HepG2 (cell line): Measurements from ENCODE around the gene ADPGK. TPM values are rescaled to one million over a fixed set of nuclear protein-coding genes. Genes with fewer than 3 reads are reported as not detected.
A peak's percentile ranks its signal among the peaks of the same experiment; 100 is the strongest.

Experiments used
- ATAC-seq: fragments of 200-7000 bp; cut with Tn5 transposase; 3 replicates; pipeline ENCODE4 v1.9.1; 2020; ENCODE audit warnings: mild to moderate bottlenecking, moderate library complexity
- BruUV-seq: library from RNA; stranded (reverse); fragments of 400-500 nt; replicated peaks from 2 replicates; lab custom pipeline; 2021; lab: Mats Ljungman, UMichigan
- CTCF ChIA-PET: fragments of 300-600 bp; formaldehyde crosslinking; extraction: SDS; loops from one replicate; lab custom pipeline; 2021; ENCODE audit warnings: low total read pairs, inconsistent platforms, low intra/inter-chr PET ratio; lab: Yijun Ruan, JAX
- POLR2A ChIA-PET: fragments of 350-600 bp; sonication (Branson Sonifier 250); formaldehyde crosslinking; loops from one replicate; lab custom pipeline; 2020; ENCODE audit warnings: antibody characterized with exemption, inconsistent platforms; lab: Yijun Ruan, JAX
- DNase-seq: peaks from one replicate; pipeline ENCODE4 v3.0.0-alpha.2; 2015; ENCODE audit warnings: low spot score
- FAIRE-seq: peaks from 3 replicates; lab custom pipeline; 2011; peaks lifted over from hg19 to GRCh38; lab: Jason Lieb, UNC
- H2AFZ ChIP-seq: one replicate; pipeline ENCODE4 v1.6.1; 2011; ENCODE audit warnings: low read length, inconsistent platforms
- H3K27ac ChIP-seq: fragments of 300-600 bp; 3 replicates; pipeline ENCODE4 v1.8.0; 2011; ENCODE audit warnings: mixed run types, mild to moderate bottlenecking, mixed read lengths, low read length, inconsistent platforms; ENCODE audit not compliant: insufficient read depth; ENCODE audit errors: extremely low read length
- H3K27me3 ChIP-seq, 2 experiments: fragments of 200-600 bp in 1 of 2; 2 replicates in 1 of 2; 3 replicates in 1 of 2; pipeline versions ENCODE4 v1.6.0 to v1.8.0; 2011; ENCODE audit warnings: low read length in 2 of 2, mild to moderate bottlenecking in 2 of 2, moderate library complexity in 2 of 2, inconsistent platforms in 1 of 2; ENCODE audit not compliant: insufficient read depth in 2 of 2, control insufficient read depth in 1 of 2
- H3K36me3 ChIP-seq, 2 experiments: fragments of 200-600 bp in 1 of 2; replicated peaks in 1 of 2; 2 replicates in 1 of 2; 3 replicates in 1 of 2; pipeline versions ENCODE4 v1.5.1 to v1.8.0; 2011; ENCODE audit warnings: low read length in 2 of 2, inconsistent platforms in 1 of 2; ENCODE audit not compliant: insufficient read depth in 2 of 2, control insufficient read depth in 1 of 2
- H3K4me1 ChIP-seq: 2 replicates; pipeline ENCODE4 v1.5.1; 2012; ENCODE audit warnings: low read length, inconsistent platforms; ENCODE audit not compliant: insufficient read depth
- H3K4me2 ChIP-seq: 2 replicates; pipeline ENCODE4 v1.6.0; 2011; ENCODE audit warnings: low read depth, low read length, inconsistent platforms
- H3K4me3 ChIP-seq, 3 experiments: fragments of 200-600 bp in 1 of 3; sonication (generic), shearing (Covaris generic) in 1 of 3; replicated peaks in 1 of 3; 2 replicates each; pipeline ENCODE4 v1.5.1; 2011 to 2016; ENCODE audit warnings: low read length in 3 of 3, inconsistent platforms in 2 of 3, low read depth in 2 of 3, mild to moderate bottlenecking in 2 of 3, control low read depth in 1 of 3, mixed read lengths in 1 of 3; ENCODE audit not compliant: insufficient read depth in 1 of 3
- H3K79me2 ChIP-seq: one replicate; pipeline ENCODE4 v1.6.1; 2011; ENCODE audit warnings: low read length, inconsistent platforms; ENCODE audit not compliant: insufficient read depth
- H3K9ac ChIP-seq: 2 replicates; pipeline ENCODE4 v1.6.0; 2011; ENCODE audit warnings: mild to moderate bottlenecking, low read depth, low read length, inconsistent platforms; ENCODE audit not compliant: insufficient read depth
- H3K9me3 ChIP-seq: 2 replicates; pipeline ENCODE4 v1.5.1; 2012; ENCODE audit warnings: mild to moderate bottlenecking, low read length
- H4K20me1 ChIP-seq: 2 replicates; pipeline ENCODE4 v1.6.0; 2011; ENCODE audit warnings: inconsistent platforms, mild to moderate bottlenecking, low read length, moderate library complexity; ENCODE audit not compliant: insufficient read depth
- CAMTA2 ChIP-seq: sonication (generic); formaldehyde crosslinking; IDR thresholded peaks from 2 replicates; pipeline ENCODE4 v1.4.0; 2020; ENCODE audit warnings: mild to moderate bottlenecking, missing genetic modification reagents, borderline replicate concordance
- CCDC6 ChIP-seq: sonication (generic); formaldehyde crosslinking; IDR thresholded peaks from 2 replicates; pipeline ENCODE4 v1.8.1; 2022; ENCODE audit warnings: mild to moderate bottlenecking, missing genetic modification reagents, moderate library complexity
- ISL2 ChIP-seq: sonication (generic); formaldehyde crosslinking; IDR thresholded peaks from 2 replicates; pipeline ENCODE4 v1.5.0; 2020; ENCODE audit warnings: missing genetic modification reagents
- MTF1 ChIP-seq: sonication (generic); formaldehyde crosslinking; IDR thresholded peaks from 2 replicates; pipeline ENCODE4 v1.5.0; 2020; ENCODE audit warnings: missing genetic modification reagents
- NFIB ChIP-seq: sonication (generic); formaldehyde crosslinking; IDR thresholded peaks from 2 replicates; pipeline ENCODE4 v1.9.0; 2021; ENCODE audit warnings: missing genetic modification reagents, mild to moderate bottlenecking, borderline replicate concordance
- RAD21 ChIP-seq: fragments of 450-650 bp; formaldehyde crosslinking; IDR thresholded peaks from 2 replicates; pipeline ENCODE4 v1.5.0; 2020; ENCODE audit warnings: mild to moderate bottlenecking
- SIX1 ChIP-seq: sonication (generic); formaldehyde crosslinking; IDR thresholded peaks from 2 replicates; pipeline ENCODE4 v1.4.0; 2020; ENCODE audit warnings: missing genetic modification reagents, borderline replicate concordance
- SMC3 ChIP-seq: IDR thresholded peaks from 2 replicates; pipeline ENCODE4 v1.6.1; 2011; ENCODE audit warnings: low read length, improper control_type of control experiment
- STAG1 ChIP-seq: sonication (generic); formaldehyde crosslinking; IDR thresholded peaks from 2 replicates; pipeline ENCODE4 v1.4.0; 2020; ENCODE audit warnings: missing genetic modification reagents
- ZNF430 ChIP-seq: sonication (generic); formaldehyde crosslinking; IDR thresholded peaks from 2 replicates; pipeline ENCODE4 v1.9.0; 2021; ENCODE audit warnings: mild to moderate bottlenecking, missing genetic modification reagents
- WGBS: methylation state at CpG from one replicate; pipeline ENCODE4 v1.1.6; 2017; ENCODE audit warnings: low lambda C conversion rate; 5-methylcytosine and 5-hydroxymethylcytosine counted together
- in situ Hi-C: cut with HindIII; loops from 2 replicates; pipeline ENCODE4 v1.10.0; 2017; ENCODE audit warnings: low pct_unique_long_range_greater_than_20kb; ENCODE audit not compliant: extremely low pct_ligation_motif_present
- intact Hi-C: fragments of 100-400 bp; cut with micrococcal nuclease; formaldehyde crosslinking; loops from one replicate; pipeline ENCODE4 v1.10.0; 2022; ENCODE audit not compliant: unreplicated experiment
- polyA plus RNA-seq, 8 experiments: library from polyadenylated mRNA; depleted of rRNA in 3 of 8; stranded (reverse) in 7 of 8; unstranded in 1 of 8; fragments of >200 nt; fragmentation: Illumina TruSeq in 4 of 8; extraction: Trizol in 4 of 8; gene quantifications; 2 replicates each; pipeline versions ENCODE4 v1.2.1 to v1.2.3, GENCODE V29; 2011 to 2016; ENCODE audit warnings: low read depth in 4 of 8, missing spikeins in 1 of 8, mixed read lengths in 1 of 8; ENCODE audit not compliant: insufficient read depth in 1 of 8
- total RNA-seq, 5 experiments: library from RNA; depleted of rRNA; stranded (reverse); fragments of >200 nt; fragmentation: Illumina TruSeq; extraction: Trizol; gene quantifications; 2 replicates each; pipeline ENCODE4 v1.2.3, GENCODE V29; 2016; ENCODE audit warnings: low read depth in 1 of 5
- TF ChIP-seq, protein P1 (sequence below): sonication (generic); formaldehyde crosslinking; IDR thresholded peaks from 2 replicates; pipeline ENCODE4 v1.8.0; 2022; ENCODE audit warnings: mild to moderate bottlenecking, missing genetic modification reagents
- TF ChIP-seq, protein P2 (sequence below): sonication (generic); formaldehyde crosslinking; IDR thresholded peaks from 2 replicates; pipeline ENCODE4 v1.5.0; 2020; ENCODE audit warnings: mild to moderate bottlenecking, missing genetic modification reagents, moderate library complexity

Gene ADPGK
- total and polyA plus RNA-seq, 2 of the 13 experiments (the other 11 are each of a cell fraction or from before 2014, with no cell fraction given), result 61.6 to 67.5 TPM

- Histone ChIP-seq H4K20me1 (no peaks in the 10 kb centered on the region), H3K79me2 (no peaks in the 10 kb centered on the region), H3K27me3 (no peaks in the 10 kb centered on the region), H3K4me3 (no peak overlapping the region), H3K4me2 (no peak overlapping the region), H3K4me1 (peaks cover 19% of the 10 kb centered on the region), H3K36me3 (peaks cover 0 to under 1% of the 10 kb centered on the region in 2 experiments; a peak in 1 of 5 replicates), H3K9me3 (no peaks in the 10 kb centered on the region), H3K27ac (no peak overlapping the region), H3K9ac (no peak overlapping the region), H2AFZ (no peak overlapping the region)
- in situ Hi-C loops (no loop called here), intact Hi-C loops (loop anchor here (5.0 kb wide), 1 partner anchor 58 kb away; the partner anchor contains the start of gene ADPGK)
- ChIA-PET POLR2A (no interaction called here), CTCF (no interaction called here)
- no peak for ATAC-seq
- no peak for DNase-seq
- WGBS, result 92% methylated on average over 1 of the region's 1 CpG
- BruUV-seq, result no TSS peak
- no peak for TF ChIP-seq ZNF430
- TF ChIP-seq, protein P1, sequence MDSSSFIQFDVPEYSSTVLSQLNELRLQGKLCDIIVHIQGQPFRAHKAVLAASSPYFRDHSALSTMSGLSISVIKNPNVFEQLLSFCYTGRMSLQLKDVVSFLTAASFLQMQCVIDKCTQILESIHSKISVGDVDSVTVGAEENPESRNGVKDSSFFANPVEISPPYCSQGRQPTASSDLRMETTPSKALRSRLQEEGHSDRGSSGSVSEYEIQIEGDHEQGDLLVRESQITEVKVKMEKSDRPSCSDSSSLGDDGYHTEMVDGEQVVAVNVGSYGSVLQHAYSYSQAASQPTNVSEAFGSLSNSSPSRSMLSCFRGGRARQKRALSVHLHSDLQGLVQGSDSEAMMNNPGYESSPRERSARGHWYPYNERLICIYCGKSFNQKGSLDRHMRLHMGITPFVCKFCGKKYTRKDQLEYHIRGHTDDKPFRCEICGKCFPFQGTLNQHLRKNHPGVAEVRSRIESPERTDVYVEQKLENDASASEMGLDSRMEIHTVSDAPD (CRISPR knock-in tag), result no peak
- TF ChIP-seq CCDC6 (CRISPR knock-in tag), result no peak
- no peak for TF ChIP-seq MTF1 (CRISPR knock-in tag)
- no peak for FAIRE-seq
Observed at GRCh38 chr15:72724028-72724427, 59.5 kb downstream of the ADPGK start.

GRCh38 chr15:72722071-72722696 is 61.4 kb downstream of the ADPGK start:
- POLR2A ChIA-PET, result no interaction called here
- no TSS peak for BruUV-seq
- Histone ChIP-seq H3K9me3 (no peaks in the 10 kb centered on the region), H3K27ac (no peak overlapping the region), H3K9ac (no peak overlapping the region), H2AFZ (no peak overlapping the region), H3K4me3 (no peak overlapping the region), H3K4me1 (peaks cover 13% of the 10 kb centered on the region), H4K20me1 (no peaks in the 10 kb centered on the region), H3K36me3 (peaks cover 3 to 5% of the 10 kb centered on the region in 2 experiments; a peak in 1 of 5 replicates), H3K27me3 (no peaks in the 10 kb centered on the region), H3K4me2 (no peak overlapping the region), H3K79me2 (no peaks in the 10 kb centered on the region)
- DNase-seq (peak; percentile 56), FAIRE-seq (peak; percentile 72), ATAC-seq (peak; percentile 57)
- CTCF ChIA-PET, result interaction anchor here (1.1 to 2.4 kb wide), 4 partner anchors 75 to 552 kb away, joined by 3 to 13 read pairs (median 4); no protein-coding TSS in a partner anchor
- in situ Hi-C loops, result no loop called here
- 29% methylated on average over 3 of the region's 3 CpGs for WGBS
- peak; percentile 57; the same call in 1 of the 2 replicates for TF ChIP-seq SMC3
- TF ChIP-seq, protein P2, sequence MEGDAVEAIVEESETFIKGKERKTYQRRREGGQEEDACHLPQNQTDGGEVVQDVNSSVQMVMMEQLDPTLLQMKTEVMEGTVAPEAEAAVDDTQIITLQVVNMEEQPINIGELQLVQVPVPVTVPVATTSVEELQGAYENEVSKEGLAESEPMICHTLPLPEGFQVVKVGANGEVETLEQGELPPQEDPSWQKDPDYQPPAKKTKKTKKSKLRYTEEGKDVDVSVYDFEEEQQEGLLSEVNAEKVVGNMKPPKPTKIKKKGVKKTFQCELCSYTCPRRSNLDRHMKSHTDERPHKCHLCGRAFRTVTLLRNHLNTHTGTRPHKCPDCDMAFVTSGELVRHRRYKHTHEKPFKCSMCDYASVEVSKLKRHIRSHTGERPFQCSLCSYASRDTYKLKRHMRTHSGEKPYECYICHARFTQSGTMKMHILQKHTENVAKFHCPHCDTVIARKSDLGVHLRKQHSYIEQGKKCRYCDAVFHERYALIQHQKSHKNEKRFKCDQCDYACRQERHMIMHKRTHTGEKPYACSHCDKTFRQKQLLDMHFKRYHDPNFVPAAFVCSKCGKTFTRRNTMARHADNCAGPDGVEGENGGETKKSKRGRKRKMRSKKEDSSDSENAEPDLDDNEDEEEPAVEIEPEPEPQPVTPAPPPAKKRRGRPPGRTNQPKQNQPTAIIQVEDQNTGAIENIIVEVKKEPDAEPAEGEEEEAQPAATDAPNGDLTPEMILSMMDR (CRISPR knock-in tag), result peak; percentile 82
- TF ChIP-seq STAG1 (CRISPR knock-in tag), result peak; percentile 71
- TF ChIP-seq NFIB (CRISPR knock-in tag), result no peak
- no peak for TF ChIP-seq CAMTA2 (CRISPR knock-in tag)
- 0 out of 2 replicates have a peak, but pooled peaks have one; percentile 14 for TF ChIP-seq ISL2
- peak; percentile 38 for TF ChIP-seq RAD21
- peak; percentile 38; the same call in 1 of the 2 replicates for TF ChIP-seq SIX1 (CRISPR knock-in tag)
- intact Hi-C loops, result loop anchor here (2.0 to 5.0 kb wide), 2 partner anchors 60 to 359 kb away; partner anchors contain the start of gene ADPGK
